NCI-H2081 (cell line): ENCODE results near the gene SLC25A10.

Source experiments
- DNase-seq, 2 experiments: peaks; one replicate each; lab custom pipeline; 2025; lab: John Stamatoyannopoulos, UW

The SLC25A10 gene

DNA sequence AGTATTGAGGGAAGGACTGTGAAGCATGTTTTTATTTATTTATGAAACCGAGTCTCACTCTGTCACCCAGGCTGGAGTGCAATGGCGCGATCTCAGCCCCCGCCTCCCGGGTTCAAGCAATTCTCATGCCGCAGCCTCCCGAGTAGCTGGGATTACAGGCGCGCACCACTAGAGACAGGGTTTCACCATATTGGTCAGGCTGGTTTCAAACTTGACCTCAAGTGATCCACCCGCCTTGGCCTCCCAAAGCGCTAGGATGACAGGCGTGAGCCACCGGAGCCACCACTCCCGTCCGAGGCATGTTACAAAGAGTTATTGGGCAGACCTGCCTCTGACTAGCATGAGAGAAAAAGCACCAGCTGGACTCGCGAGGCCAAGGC lies 5.9 kb upstream of the SLC25A10 start:
- DNase-seq: no peak

DNA sequence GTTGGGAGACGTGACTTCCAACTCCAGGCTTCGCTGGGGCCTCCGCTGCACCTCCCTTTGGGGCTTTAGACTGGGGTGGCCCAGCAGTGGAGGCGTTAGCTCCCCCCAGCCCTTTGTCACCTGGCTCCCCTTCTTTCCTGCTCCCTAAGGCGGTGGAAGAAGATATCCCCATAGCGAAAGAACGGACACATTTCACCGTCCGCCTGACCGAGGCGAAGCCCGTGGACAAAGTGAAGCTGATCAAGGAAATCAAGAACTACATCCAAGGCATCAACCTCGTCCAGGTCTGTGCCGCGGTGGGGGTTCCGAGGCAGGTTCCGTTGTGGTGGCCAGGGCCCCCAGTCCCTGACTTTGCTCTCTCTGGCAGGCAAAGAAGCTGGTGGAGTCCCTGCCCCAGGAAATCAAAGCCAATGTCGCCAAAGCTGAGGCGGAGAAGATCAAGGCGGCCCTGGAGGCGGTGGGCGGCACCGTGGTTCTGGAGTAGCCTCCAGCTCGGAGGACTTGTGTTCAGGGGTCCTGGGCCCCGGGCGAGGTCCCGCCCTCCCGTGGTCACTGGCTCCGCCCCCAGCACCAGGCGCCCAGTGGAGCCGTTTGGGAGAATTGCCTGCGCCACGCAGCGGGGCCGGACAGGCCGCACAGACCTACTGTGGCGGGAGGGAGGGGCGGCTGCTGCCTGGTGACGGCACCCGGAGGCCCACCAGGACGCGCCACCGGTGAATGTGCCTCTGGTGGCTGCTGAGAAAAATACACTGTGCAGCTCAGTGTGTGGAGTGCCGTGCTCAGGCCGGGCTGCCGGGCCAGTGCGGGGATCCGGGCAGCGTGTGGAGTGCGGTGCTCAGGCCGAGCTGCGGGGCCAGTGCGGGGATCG lies 5.1 kb upstream of the SLC25A10 start:
- DNase-seq: no peak

DNA sequence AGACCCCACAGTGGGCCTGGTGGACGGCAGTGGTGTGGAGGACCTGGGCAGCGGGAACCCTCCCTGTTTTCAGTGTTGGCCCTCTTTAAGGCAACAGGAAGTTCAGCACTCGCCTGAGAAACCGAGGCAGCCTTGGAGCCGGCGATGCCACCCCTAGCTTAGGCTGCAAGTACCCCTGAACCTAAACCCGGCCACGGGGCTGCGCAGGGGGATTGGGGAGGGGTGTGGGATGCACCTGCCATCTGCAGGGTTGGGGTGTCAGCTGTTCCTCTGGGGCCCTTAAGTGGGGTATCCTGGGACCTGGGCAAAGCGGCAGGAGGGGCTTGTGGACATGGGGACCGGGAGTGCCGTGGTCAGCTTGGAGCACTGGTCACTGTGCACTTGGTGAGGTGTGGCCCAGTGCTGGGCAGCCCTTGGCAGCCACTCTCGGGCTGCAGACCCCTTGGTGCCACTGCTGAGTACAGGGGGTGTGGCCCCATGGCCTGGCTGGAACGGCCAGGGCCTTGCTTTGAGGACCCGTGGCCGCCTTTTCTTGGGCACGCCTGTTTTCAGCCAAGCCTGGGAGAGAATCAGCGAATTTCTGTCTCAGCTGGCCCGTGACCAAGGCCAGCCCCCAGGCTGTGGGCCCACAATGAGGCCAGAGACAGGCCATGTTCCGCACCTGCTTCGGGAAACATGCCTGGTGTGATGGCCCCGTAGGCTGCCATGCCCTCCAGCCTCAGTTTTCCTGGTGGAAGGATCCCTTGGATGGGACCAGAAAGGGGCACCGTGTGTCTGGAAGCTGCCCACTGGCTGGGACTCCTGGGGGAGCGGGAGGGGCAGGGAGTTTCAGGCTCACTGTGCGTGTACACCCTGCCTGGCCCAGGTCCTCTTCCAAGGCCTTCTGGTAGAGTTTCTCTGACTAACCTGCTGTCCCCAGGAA lies 4.1 kb upstream of the SLC25A10 start:
- no peak for DNase-seq

DNA sequence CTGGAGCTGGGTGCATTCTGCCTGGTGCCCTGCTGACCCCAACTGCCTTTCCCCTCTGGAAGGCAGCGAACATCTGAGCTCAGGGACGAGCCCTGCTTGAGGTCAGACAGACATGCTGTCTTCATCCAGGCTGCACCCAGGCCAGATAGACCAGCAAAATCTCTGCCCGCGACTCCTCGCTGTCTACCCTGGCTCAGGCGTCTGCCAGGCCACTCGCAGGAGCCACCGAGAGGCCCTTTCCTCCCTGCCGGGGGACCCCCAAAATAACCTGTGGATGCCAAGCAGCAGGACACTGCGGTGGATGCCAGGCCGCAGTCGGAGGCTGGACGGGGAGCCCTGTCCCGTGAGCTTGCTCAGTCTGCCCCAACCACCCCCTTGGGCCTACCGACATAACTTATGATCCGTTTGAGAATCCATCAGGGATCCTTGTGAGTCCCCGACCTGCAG lies 3.3 kb upstream of the SLC25A10 start:
- DNase-seq: no peak

DNA sequence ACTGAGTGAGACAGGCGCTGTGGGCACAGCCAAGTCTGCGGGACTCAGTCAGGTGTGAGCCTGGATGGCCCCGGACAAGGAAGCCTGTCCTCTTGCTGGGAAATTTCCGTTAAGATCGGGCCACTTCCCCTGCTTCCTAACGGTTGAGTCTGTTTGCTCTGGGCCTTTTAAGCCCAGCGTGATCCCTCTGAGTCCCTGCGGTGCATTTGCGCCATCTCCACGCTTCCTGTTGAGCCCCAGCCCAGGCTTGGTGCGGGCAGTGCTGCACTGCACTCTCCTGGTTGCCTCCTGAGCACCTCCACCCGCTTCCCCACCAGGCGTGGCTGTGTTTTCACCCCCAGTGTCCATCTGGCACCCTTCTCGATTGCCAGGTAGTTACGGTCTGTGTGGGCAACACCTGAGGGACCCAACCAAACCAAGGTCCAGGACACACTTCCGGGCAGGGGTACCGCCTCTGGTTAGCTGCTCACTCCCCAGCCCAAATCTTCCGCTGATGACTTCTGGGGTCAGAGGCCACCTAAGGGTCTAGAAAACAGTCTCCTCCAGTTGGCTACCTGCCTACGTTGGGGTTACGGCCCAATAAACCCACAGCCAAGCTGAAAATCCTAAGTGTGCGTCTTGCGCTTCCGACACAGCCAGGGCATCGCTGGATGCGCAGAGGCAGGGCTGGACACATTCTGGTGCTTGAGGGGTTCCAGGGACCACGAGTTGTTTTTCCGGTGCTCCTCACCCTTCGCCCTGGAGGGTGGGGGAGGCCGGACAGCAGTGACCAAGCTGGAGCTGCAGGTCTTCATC lies 1.4 kb upstream of the SLC25A10 start:
- peak; percentile 74 to 88 for DNase-seq

DNA sequence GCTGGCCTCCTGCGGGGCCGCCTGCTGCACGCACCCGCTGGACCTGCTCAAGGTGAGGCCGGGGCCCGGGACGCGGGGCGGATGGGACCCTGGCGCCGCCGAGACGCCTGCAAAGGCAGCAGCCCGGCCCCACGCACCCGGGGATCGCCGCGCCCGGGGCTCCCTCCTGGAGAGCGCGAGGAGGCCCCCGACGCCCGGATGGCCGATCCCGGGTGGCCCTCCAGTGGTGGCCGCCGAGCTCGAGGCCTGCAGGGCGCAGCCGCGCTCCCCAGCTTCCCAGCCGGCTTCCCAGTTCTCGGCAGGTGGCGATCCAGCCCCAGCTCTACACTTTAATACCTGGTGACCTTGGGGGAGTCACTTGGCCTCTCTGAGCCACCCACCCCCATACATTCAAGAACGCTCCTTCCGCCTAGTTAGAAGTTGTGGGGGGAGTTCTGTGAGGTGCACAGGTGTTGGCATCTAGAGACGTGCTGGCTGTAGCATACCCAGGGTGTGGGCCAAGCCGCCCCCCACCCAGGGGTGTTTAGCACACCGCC lies 452 bp downstream of the SLC25A10 start:
- peak; percentile 45 for DNase-seq

DNA sequence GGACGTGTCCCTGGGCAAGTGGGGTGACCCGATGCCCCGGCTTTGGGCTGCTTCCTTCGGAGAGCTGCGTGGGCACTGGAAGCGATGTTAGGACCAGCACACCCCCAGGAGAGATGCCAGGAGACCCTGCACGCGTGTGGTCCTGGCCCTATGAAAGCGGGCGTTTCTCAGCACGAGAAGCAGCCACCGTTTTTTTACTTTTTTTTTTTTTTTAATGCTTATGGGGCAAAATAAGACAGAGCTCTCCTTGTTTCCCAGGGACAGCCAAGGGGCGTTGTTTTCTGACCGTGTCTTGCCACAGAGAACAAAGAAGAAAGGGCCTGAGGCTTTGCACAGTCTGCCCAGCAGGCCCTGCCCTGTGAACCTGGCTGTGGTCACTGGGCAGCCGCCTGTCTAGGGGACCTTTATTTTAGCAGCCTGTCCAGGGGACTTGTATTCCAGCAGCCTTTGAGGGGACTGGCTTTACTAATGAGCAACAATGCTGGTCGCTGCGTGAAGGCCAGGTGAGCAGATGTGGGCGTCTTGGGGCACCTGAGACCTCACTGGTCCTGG lies 996 bp downstream of the SLC25A10 start:
- peak in 1 of 2 experiments; percentile 22 for DNase-seq

DNA sequence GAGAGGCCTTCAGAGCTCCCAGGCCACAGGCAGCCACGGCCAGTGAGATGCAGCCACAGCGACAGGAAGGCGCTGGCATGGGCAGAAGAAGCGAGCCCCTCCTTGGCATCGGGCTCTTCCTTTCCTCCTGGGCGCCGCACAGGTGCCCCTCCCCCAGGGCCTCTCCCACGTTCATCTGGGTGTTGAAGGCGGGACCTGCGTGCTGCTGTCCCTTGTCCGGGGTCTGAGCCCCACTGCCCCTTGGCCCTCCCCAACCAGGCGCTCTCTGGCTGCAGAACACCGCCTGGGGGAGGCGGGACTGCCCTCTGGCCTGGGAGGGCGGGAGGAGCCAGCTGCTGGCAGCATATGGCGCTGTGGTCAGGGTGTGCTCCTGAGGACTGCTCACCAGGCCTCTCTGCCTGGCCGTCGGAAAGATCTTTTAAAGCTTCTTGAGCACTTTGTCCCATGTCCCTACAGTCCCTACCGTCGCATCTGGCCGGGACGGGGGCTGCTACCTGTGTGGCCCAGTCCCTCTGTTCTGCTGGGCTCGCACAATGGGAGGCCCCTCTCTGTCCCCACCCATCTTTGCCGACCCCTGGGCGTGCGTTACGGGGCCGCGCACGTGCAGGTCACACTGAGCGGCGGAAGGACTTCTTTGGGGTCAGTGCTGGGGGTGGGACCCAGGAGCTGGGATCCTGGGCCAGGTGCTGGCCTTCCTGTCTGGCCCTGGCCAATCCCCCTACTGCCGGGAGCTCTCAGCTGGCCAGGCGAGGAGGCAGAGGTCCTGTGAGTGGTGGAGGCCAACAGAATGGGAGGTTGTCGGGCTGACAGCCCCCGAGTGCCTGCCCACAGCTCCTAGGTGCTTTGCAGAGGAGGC lies 1.7 kb downstream of the SLC25A10 start:
- peak in 1 of 2 experiments; percentile 46 for DNase-seq

DNA sequence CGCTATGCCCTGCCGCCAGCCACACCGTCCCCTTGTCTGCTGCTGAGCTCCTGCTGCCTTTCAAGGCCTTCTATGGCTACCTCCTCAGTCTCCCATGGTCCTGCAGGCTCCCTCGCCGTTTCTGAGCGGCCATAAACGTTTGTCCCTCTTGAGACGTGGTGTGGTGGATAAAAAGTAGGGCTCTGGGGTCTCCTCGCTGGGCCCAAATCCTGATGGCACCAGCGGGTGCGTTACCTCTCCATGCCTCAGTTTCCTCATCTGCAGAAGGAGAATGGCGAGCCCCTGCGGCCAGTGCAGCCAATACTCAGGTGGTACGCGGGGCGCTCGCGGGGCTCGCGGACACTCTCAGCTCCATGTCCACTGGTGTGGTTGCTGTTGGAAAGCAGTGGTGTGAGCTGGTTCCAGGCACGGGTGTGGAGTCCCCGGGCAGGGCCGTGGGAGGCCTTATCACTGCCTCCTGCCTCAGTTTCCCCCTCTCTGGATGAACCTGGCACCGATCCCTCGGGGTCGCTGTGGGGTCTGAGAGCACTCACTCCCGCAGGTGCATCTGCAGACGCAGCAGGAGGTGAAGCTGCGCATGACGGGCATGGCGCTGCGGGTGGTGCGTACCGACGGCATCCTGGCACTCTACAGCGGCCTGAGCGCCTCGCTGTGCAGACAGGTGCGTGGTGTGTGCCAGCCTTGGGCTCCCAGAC lies 2.5 kb downstream of the SLC25A10 start:
- no peak for DNase-seq

DNA sequence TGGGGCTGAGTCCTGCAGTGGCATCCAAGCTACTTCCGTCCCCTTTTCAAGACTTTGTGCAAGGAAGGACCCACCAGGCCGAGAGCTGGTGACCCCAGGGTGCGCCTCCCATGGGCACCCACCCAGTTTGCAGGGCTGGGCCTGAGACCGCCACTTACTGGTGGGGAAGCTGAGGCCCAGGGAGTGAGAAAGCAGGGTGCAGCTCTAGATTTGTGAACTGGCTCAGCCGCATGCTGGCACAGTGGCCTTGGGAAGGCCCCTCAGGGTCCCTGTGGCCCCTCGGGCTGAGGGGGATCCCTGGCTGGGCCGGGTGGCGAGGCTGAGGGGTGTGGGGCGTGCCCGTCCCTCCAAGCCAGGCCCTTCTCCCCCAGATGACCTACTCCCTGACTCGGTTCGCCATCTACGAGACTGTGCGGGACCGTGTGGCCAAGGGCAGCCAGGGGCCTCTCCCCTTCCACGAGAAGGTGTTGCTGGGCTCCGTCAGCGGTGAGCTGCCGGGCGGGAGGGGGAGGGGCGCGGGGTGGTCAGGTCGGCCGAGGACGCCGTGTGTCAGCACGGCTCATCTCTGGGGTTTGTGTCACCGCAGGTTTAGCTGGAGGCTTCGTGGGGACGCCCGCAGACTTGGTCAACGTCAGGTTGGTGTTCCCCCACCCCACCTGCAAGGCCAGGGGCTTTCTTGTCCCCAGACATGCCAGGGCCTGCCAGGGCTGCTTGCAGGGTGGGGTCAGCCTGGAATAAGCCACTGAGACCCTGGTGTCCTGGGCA lies 3.2 kb downstream of the SLC25A10 start:
- no peak for DNase-seq

DNA sequence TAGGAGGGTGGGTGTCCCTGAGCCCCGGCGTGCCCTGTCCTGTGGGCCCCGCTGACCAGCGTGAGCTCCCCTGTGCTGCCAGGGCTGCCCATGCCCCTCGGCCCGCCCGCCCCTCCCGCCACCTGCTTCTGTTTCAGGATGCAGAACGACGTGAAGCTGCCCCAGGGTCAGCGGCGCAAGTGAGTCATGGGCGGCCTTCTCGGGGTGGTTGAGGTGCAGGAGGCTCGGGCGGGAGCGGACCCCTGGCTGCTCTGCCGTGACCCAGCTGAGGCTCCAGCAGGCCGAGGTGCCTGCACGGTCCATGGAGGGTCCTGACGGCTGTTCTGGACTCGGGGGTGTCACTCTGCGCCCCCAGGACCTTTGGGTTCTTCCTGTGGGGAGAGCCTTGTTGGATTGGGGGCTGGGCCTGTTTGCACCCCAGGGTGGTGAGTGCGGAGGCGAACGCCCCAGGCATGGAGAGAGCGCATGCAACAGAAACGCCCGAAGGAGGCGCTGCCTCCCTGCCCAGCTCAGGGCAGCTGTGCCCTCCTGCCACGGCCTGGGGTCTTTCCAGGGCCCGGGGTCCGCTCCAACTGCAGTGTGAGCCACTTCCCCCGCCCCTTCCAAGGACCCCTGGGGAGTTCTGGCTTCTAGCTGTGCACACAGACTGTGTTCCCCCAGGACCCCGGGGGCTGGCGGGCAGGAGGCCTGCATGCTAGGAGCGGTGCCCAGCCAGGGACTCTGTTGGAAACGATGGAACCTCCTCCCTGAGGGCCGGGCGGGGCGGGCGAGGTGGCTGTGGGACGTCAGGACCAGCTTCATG lies 4.0 kb downstream of the SLC25A10 start:
- no peak for DNase-seq

DNA sequence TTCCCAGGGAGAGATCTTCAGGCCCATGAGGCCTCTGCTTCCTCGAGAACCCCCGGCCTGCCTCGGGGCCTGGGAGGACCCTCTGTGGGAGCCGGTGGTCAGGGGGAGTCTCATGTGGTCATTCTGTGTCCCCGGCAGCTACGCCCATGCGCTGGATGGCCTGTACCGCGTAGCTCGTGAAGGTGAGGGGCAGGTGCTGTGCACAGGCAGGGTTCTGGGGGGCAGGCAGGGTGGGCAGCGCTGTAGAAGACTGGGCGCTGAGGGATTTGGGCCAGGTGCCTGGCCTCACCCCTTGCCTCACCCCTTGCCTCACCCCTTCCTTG lies 4.6 kb downstream of the SLC25A10 start:
- DNase-seq: no peak

DNA sequence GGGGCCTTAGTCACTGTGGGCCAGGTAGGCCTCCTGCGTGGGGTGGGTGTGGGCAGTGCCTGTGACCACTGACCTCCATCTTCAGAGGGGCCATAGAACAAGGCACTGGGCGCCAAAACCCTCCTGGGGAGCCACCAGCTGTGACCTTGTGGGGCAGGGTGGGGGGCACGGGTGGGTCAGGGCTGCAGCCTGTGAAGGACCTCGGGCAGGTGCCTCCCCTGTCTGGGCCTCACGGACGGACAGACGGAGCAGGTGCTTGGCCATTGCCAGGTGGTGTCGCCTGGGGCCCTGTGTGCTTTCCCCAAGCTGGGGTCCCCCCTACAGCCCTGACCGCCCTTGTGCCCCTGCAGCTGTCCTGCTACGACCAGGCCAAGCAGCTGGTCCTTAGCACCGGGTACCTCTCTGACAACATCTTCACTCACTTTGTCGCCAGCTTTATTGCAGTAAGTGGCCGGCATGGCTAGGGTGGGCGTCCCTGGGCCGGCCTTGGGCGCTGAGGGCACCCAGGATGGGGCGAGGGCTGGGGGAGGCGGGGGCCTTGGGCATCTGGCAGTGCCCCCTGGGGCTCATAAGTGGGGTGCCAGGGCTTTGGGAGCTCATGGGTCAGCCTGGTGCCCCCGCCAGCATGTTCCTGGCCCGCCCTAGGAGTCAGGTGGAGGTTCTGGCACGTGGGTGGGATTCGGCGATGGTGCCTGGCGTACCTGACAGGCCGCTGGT lies 5.1 kb downstream of the SLC25A10 start:
- DNase-seq: no peak

DNA sequence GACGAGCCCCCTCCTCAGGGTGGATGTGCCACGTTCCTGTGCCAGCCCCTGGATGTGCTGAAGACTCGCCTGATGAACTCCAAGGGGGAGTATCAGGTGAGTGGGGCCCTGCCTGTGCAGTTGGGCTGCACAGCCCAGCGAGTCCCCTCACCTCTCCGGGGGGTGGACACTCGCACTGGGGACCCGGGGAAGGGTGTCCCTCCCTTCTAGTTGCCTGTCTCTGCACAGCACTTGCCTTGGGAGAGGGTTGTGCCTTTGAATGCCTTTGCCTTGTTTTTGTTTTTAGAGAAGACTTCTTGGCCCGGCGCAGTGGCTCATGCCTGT lies 5.6 kb downstream of the SLC25A10 start:
- DNase-seq: no peak

DNA sequence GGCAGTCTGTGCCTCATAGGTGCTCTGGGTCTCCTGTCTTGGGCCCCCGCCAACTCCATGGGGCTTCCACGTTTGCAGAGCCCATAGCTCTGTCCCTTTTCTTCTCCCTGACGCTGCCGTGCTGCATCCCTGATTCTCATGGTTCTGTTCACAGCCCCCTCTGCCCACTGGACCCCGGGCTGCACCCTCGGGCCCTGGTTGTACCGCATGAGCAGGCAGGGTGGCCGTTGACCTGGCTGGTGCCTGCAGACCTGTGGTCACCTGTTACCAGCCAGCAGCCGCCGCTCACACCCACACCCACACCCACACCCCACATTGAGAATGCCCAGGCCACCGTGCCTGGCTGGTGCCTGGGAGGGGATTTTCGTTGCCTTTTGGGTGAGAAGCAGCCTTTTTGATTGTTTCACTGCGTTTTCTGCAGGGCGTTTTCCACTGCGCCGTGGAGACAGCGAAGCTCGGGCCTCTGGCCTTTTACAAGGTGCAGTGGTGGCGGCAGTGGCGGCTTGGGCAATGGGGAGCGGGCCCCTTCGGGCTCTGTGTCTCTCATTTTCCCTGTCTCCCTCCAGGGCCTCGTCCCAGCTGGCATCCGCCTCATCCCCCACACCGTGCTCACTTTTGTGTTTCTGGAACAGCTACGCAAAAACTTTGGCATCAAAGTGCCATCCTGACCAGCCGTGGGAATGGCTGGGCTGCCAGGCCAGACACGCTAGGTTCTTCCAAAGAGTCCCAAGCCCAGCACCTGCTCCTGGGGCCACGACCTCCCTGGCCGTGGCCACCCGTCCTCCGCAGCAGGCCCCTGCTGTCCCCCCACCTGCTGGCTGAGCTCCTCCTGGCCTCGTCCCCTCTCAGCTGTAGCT lies 7.6 kb downstream of the SLC25A10 start:
- no peak for DNase-seq

DNA sequence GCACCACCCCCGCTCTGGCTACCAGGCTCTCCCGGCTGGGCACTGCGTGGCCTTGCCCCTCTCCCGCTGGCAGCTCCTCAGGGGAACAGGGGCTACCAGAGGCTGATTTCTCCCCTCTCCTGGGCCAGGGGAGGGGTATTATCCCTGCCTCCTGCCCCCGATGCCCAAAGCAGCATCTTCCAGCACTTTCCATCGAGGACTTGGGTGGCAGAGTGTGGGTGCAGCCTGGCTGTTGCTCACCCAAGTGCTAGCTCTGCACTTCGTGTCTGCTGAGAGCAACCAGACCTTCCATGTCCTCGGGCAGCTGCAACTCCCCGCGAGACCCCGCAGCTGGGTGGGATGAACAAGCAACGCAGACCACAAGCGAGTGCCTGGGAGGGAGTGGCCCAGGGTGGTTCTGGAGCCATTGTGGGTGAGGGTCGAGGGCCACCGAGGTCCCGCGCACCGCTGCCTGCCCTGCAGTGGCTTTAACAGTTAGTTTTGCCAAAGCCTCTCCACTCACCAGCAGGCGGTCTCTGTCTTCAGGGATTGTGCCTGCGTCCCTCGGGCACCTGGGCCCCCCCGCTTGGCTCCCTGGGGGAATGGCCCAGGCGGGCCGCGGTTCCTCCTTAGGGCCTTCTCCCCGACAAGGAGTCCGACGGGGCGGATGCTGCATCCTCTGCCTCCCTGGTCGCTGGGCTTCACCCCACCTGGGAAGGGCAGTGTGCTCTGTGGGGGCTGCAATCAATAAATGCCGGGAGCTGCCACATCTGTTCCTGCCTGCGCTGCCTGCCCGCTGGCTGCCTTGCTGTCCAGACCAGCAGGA lies 8.4 kb downstream of the SLC25A10 start:
- no peak for DNase-seq
